ENCODE data around the gene ZCCHC10. TPM values are rescaled to one million over a fixed set of nuclear protein-coding genes. Genes with fewer than 3 reads are reported as not detected.
"Not testable (repeated sequence)": the region's sequence is repeated elsewhere in the genome, so short reads cannot be mapped to it uniquely, and the experiment has no call there.

ZCCHC10 gene
- total RNA-seq, 1 donor: 9.2 TPM

GRCh38 chr5:132979976-132980375 lies 46.4 kb downstream of the ZCCHC10 start:
- DNase-seq (ENCODE audit: low read depth in 2 of 3, low spot score in 2 of 3): no peak

- DNase-seq (ENCODE audit: low read depth in 2 of 3, low spot score in 2 of 3): no peak
These were observed 46.9 kb downstream of the ZCCHC10 start for GRCh38 chr5:132979367-132979940.

GRCh38 chr5:132976852-132977251 lies 49.5 kb downstream of the ZCCHC10 start:
- DNase-seq (ENCODE audit: low read depth in 2 of 3, low spot score in 2 of 3): no peak

GRCh38 chr5:132972436-132972828 lies 53.9 kb downstream of the ZCCHC10 start:
- DNase-seq (ENCODE audit: low read depth in 2 of 3, low spot score in 2 of 3): not testable (repeated sequence)

- DNase-seq (ENCODE audit: low read depth in 2 of 3, low spot score in 2 of 3): no peak
These were observed 54.6 kb downstream of the ZCCHC10 start for GRCh38 chr5:132971483-132972435.

- DNase-seq (ENCODE audit: low read depth in 2 of 3, low spot score in 2 of 3): no peak
These were observed 61.2 kb downstream of the ZCCHC10 start for GRCh38 chr5:132965120-132965519.

- peak; percentile 80 to 97 (median 96) for DNase-seq (ENCODE audit: low read depth in 2 of 3, low spot score in 2 of 3)
These were observed 62.9 kb downstream of the ZCCHC10 start, which contains the start of gene AFF4 for GRCh38 chr5:132963171-132964104. Gene AFF4, minus strand, starts transcription at chr5:132963634. Its CDS starts 26,445 bp downstream, at chr5:132937189.

GRCh38 chr5:132962429-132963021 lies 63.8 kb downstream of the ZCCHC10 start:
- DNase-seq (ENCODE audit: low read depth in 2 of 3, low spot score in 2 of 3): peak; percentile 4 to 57 (median 35)

- DNase-seq (ENCODE audit: low read depth in 2 of 3, low spot score in 2 of 3): peak in 2 of 3 donors; percentile 8 to 22
These were observed 64.5 kb downstream of the ZCCHC10 start for GRCh38 chr5:132961887-132962286.

- DNase-seq (ENCODE audit: low read depth in 2 of 3, low spot score in 2 of 3): not testable (repeated sequence)
These were observed 65.1 kb downstream of the ZCCHC10 start for GRCh38 chr5:132961123-132961815.

- not testable (repeated sequence) for DNase-seq (ENCODE audit: low read depth in 2 of 3, low spot score in 2 of 3)
These were observed 70.1 kb downstream of the ZCCHC10 start for GRCh38 chr5:132956166-132956799.

- DNase-seq (ENCODE audit: low read depth in 2 of 3, low spot score in 2 of 3): no peak
These were observed 72.6 kb downstream of the ZCCHC10 start for GRCh38 chr5:132953710-132954109.

GRCh38 chr5:132952829-132953228 lies 73.5 kb downstream of the ZCCHC10 start:
- no peak for DNase-seq (ENCODE audit: low read depth in 2 of 3, low spot score in 2 of 3)

GRCh38 chr5:132951897-132952296 lies 74.5 kb downstream of the ZCCHC10 start:
- no peak for DNase-seq (ENCODE audit: low read depth in 2 of 3, low spot score in 2 of 3)

GRCh38 chr5:132949136-132949535 lies 77.2 kb downstream of the ZCCHC10 start:
- no peak for DNase-seq (ENCODE audit: low read depth in 2 of 3, low spot score in 2 of 3)

- no peak for DNase-seq (ENCODE audit: low read depth in 2 of 3, low spot score in 2 of 3)
These were observed 78.7 kb downstream of the ZCCHC10 start for GRCh38 chr5:132947671-132948070.
